B cell (primary cell): ENCODE data around the gene CD151. TPM values are rescaled to one million over a fixed set of nuclear protein-coding genes. Genes with fewer than 3 reads are reported as not detected.
A peak's percentile ranks its signal among the peaks of the same experiment; 100 is the strongest.

ENCODE experiments used
- ATAC-seq: fragments of 200-7000 bp; cut with Tn5 transposase; one replicate; pipeline ENCODE4 v1.10.0; 2021; ENCODE audit warnings: low read depth, mild to moderate bottlenecking, moderate number of reproducible peaks, moderate library complexity
- CTCF ChIA-PET: fragments of 350-600 bp; sonication (Branson Sonifier 250); formaldehyde crosslinking; loops from one replicate; lab custom pipeline; 2021; ENCODE audit warnings: antibody characterized with exemption, inconsistent platforms; lab: Charles Lee
- POLR2A ChIA-PET: fragments of 350-600 bp; sonication (Branson Sonifier 250); formaldehyde crosslinking; loops from one replicate; lab custom pipeline; 2021; ENCODE audit warnings: antibody characterized with exemption; lab: Charles Lee
- DNase-seq: peaks from one replicate; pipeline ENCODE4 v3.0.0; 2013
- H2AFZ ChIP-seq: 2 replicates; pipeline ENCODE4 v1.6.1; 2012; ENCODE audit warnings: mild to moderate bottlenecking, low read depth, low read length; ENCODE audit not compliant: insufficient read depth, poor library complexity, severe bottlenecking
- H3K27ac ChIP-seq, 2 donors: 1 replicate in 1 of 2; 2 replicates in 1 of 2; pipeline ENCODE4 v1.5.1; 2012 to 2013; ENCODE audit warnings: low read length in 2 of 2, mild to moderate bottlenecking in 2 of 2, moderate library complexity in 1 of 2
- H3K27me3 ChIP-seq, 4 experiments: fragments of 200-600 bp in 1 of 4; sonication (generic) in 1 of 4; replicated peaks in 1 of 4; 1 replicate in 2 of 4; 2 replicates in 2 of 4; pipeline versions ENCODE4 v1.6.1 to v1.7.0; 2013 to 2016; ENCODE audit warnings: low read length in 3 of 4, mild to moderate bottlenecking in 2 of 4, mixed read lengths in 1 of 4, moderate library complexity in 1 of 4; ENCODE audit not compliant: insufficient read depth in 4 of 4, control insufficient read depth in 3 of 4; ENCODE audit errors: control extremely low read depth in 1 of 4
- H3K36me3 ChIP-seq, 2 experiments: replicated peaks in 1 of 2; 1 replicate in 1 of 2; 2 replicates in 1 of 2; pipeline versions ENCODE4 v1.6.1 to v1.7.1; 2013; ENCODE audit warnings: low read length in 1 of 2; ENCODE audit not compliant: insufficient read depth in 2 of 2, control insufficient read depth in 1 of 2; ENCODE audit errors: control extremely low read depth in 1 of 2, extremely low read depth in 1 of 2
- H3K4me1 ChIP-seq, 2 donors: fragments of 200-600 bp in 1 of 2; sonication (generic) in 1 of 2; 1 replicate in 1 of 2; 2 replicates in 1 of 2; pipeline versions ENCODE4 v1.5.1 to v1.6.1; 2013 to 2017; ENCODE audit warnings: low read length in 2 of 2; ENCODE audit not compliant: control insufficient read depth in 2 of 2, insufficient read depth in 2 of 2
- H3K4me2 ChIP-seq: replicated peaks from 2 replicates; pipeline ENCODE3; 2012; ENCODE audit warnings: mild to moderate bottlenecking, low read depth, low read length; ENCODE audit not compliant: poor library complexity, severe bottlenecking
- H3K4me3 ChIP-seq, 5 experiments: fragments of 200-600 bp in 1 of 5; sonication (generic) in 1 of 5; 1 replicate in 3 of 5; 2 replicates in 2 of 5; pipeline versions ENCODE4 v1.5.1 to v1.7.0; 2011 to 2016; ENCODE audit warnings: low read length in 4 of 5, mild to moderate bottlenecking in 4 of 5, low read depth in 2 of 5, control low read depth in 1 of 5, moderate library complexity in 1 of 5; ENCODE audit not compliant: insufficient read depth in 1 of 5; ENCODE audit errors: control extremely low read depth in 1 of 5, extremely low read depth in 1 of 5
- H3K79me2 ChIP-seq: fragments of 200-600 bp; sonication (generic); one replicate; pipeline ENCODE4 v1.6.0; 2016; ENCODE audit warnings: low read length; ENCODE audit not compliant: control insufficient read depth, insufficient read depth
- H3K9ac ChIP-seq: fragments of 200-600 bp; sonication (generic); 2 replicates; pipeline ENCODE4 v1.6.1; 2017; ENCODE audit warnings: mild to moderate bottlenecking, low read length, moderate library complexity
- H3K9me3 ChIP-seq, 3 donors: one replicate each; pipeline versions ENCODE4 v1.6.1 to v1.7.1; 2013; ENCODE audit warnings: low read length in 2 of 3; ENCODE audit not compliant: control insufficient read depth in 2 of 3, insufficient read depth in 1 of 3; ENCODE audit errors: control extremely low read depth in 1 of 3
- H4K20me1 ChIP-seq: 2 replicates; pipeline ENCODE4 v1.6.0; 2012; ENCODE audit warnings: mild to moderate bottlenecking, low read length; ENCODE audit not compliant: insufficient read depth, control insufficient read depth, poor library complexity, severe bottlenecking
- H3K27ac Mint-ChIP-seq: one replicate; pipeline ENCODE4 v1.8.0; 2021; ENCODE audit warnings: mixed read lengths
- H3K27me3 Mint-ChIP-seq: one replicate; pipeline ENCODE4 v1.8.0; 2021; ENCODE audit warnings: mixed read lengths
- H3K4me1 Mint-ChIP-seq: one replicate; pipeline ENCODE4 v1.8.0; 2021; ENCODE audit warnings: mixed read lengths
- H3K4me3 Mint-ChIP-seq: one replicate; pipeline ENCODE4 v1.8.0; 2021; ENCODE audit warnings: mixed read lengths
- H3K9me3 Mint-ChIP-seq: one replicate; pipeline ENCODE4 v1.8.0; 2022; ENCODE audit warnings: mixed read lengths; ENCODE audit not compliant: insufficient read depth
- CTCF ChIP-seq: fragments of 200-600 bp; IDR thresholded peaks from one replicate; pipeline ENCODE4 v1.8.0; 2022; ENCODE audit warnings: antibody characterized with exemption, mild to moderate bottlenecking
- EZH2 ChIP-seq: IDR thresholded peaks from 2 replicates; pipeline ENCODE4 v1.6.1; 2012; ENCODE audit warnings: borderline replicate concordance, low read depth, mild to moderate bottlenecking, moderate library complexity, low read length; ENCODE audit not compliant: insufficient read depth, poor library complexity, severe bottlenecking
- WGBS: methylation state at CpG from one replicate; pipeline ENCODE4 v1.1.5; 2013; ENCODE audit warnings: missing lambda C conversion rate; ENCODE audit not compliant: insufficient coverage; 5-methylcytosine and 5-hydroxymethylcytosine counted together
- intact Hi-C: fragments of 100-400 bp; cut with micrococcal nuclease; formaldehyde crosslinking; loops from one replicate; pipeline ENCODE4 v1.10.0; 2022
- polyA plus RNA-seq: library from polyadenylated mRNA; depleted of rRNA; stranded (reverse); fragments of >200 nt; gene quantifications from 2 replicates; pipeline ENCODE4 v1.2.3, GENCODE V29; 2012
- total RNA-seq, 2 donors: library from RNA; stranded (reverse); fragments of 120-200 nt in 1 of 2; gene quantifications; 1 replicate in 1 of 2; 2 replicates in 1 of 2; pipeline versions ENCODE4 v1.2.3 to v1.2.4, GENCODE V29; 2013 to 2022

CD151 gene
- total and polyA plus RNA-seq, 2 donors (not counting 1 experiment from before 2014, with no cell fraction given), result 24.4 to 25.5 TPM

GRCh38 chr11:809287-810039 lies 23.3 kb upstream of the CD151 start, which contains the start of gene RPLP2:
TSS of gene RPLP2 (plus strand) at chr11:809967. CDS start at chr11:810235, 268 bp downstream.
- Histone ChIP-seq H3K36me3 (peaks cover 2 to 24% of the 10 kb centered on the region in 2 experiments), H3K4me2 (peak within 1 kb of the TSS; percentile 87), H3K27ac (peak within 1 kb of the TSS; percentile 83 to 94), H4K20me1 (peaks cover 36% of the 10 kb centered on the region), H3K79me2 (peaks cover 31% of the 10 kb centered on the region), H3K4me1 (peaks cover 23 to 35% of the 10 kb centered on the region in 2 donors), H3K27me3 (no peaks in the 10 kb centered on the region), H2AFZ (peak within 1 kb of the TSS; percentile 93), H3K4me3 (peak within 1 kb of the TSS; percentile 53 to 95 (median 86)), H3K9me3 (no peaks in the 10 kb centered on the region), H3K9ac (peak within 1 kb of the TSS; percentile 90)
- intact Hi-C loops, result loop anchor here (1.0 to 5.0 kb wide), 5 partner anchors 10 to 303 kb away; partner anchors contain the start of genes AP2A2, POLR2L, RNH1 and SLC25A22
- ATAC-seq (peak; percentile 82), DNase-seq (peak; percentile 100)
- Mint-ChIP-seq H3K4me1 (peaks cover 42% of the 10 kb centered on the region), H3K27ac (peak within 1 kb of the TSS; percentile 99), H3K9me3 (no peaks in the 10 kb centered on the region), H3K4me3 (peak within 1 kb of the TSS; percentile 96), H3K27me3 (no peaks in the 10 kb centered on the region)
- no peak for TF ChIP-seq CTCF
- TF ChIP-seq EZH2, result no peak
- ChIA-PET CTCF (interaction anchor here (1.1 to 2.6 kb wide), 4 partner anchors 10 to 255 kb away, joined by 3 to 14 read pairs (median 4); partner anchors contain the start of gene PNPLA2), POLR2A (interaction anchor here (0.6 to 2.9 kb wide), 6 partner anchors 10 to 115 kb away, joined by 3 to 32 read pairs (median 8); partner anchors contain the start of genes PNPLA2, POLR2L, SLC25A22 and TMEM80)
- WGBS, result 1% methylated on average over 80 of the region's 81 CpGs
